GM04504 (cell line): ENCODE results near the gene TIE1.

Experiments used
- DNase-seq: peaks from one replicate; pipeline ENCODE4 v3.0.0-alpha.2; 2012; ENCODE audit warnings: low read depth

Gene TIE1

DNA sequence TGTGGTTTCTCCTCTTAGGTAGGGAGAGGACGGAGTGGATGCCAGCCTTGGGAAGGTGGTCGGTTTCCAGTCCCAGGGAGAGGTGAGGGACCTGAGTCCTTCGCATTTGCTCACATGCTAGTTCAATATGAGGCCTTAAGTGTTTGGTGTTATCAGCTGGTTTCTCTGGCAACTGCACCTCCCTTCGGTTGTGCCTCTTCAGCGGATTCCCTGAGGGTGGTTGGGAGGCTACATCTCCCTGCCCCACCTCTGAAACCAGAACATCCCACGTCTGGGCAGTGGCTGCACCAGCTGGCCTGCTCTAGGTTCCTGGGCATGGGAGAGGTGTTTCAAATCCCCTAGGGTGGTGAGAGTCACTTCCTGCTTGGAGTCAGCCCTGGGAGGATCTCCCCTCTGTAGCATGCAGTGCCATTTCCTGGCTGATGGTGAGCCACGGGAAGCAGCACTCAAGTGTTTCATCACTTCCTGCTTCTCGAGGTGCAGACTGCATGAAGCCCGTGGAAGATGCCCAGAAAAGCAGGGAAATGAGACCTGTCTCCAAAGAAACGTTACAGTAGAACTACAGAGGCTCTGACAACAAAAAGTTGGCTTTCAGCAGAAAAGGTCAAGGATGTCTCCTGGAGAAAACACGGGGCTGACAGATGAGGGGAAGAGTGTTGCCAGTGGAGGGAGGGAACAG is 26.5 kb upstream of the TIE1 start:
- peak; percentile 8 for DNase-seq

GRCh38 chr1:43274804-43275180 is 26.0 kb upstream of the TIE1 start:
- DNase-seq, result no peak

GRCh38 chr1:43275826-43276620 is 24.8 kb upstream of the TIE1 start:
- DNase-seq, result no peak

DNA sequence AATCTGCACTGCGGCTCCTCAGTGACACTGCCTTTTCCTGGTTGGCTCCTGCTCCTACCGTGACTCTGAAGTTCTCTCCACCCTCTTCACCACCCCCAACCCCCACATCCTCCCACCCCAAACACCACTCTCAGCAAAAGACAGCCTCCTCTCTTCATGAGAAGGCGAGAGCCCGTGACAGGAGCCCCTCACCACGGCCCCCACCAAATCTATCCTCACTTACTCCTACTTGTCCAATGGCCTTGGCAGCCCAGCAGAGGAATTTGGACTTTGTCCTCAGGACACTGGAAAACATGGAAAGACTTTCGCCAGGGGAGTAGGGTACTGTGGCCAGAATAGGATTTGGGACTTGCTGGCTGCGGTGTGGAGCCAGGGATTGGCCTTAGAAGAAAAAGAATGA is 24.1 kb upstream of the TIE1 start:
- DNase-seq, result no peak

GRCh38 chr1:43277116-43277876 is 23.5 kb upstream of the TIE1 start:
- no peak for DNase-seq

GRCh38 chr1:43279161-43279560 is 21.6 kb upstream of the TIE1 start:
- no peak for DNase-seq

- no peak for DNase-seq
These were observed 21.1 kb upstream of the TIE1 start for GRCh38 chr1:43279666-43280065.

- no peak for DNase-seq
These were observed 20.1 kb upstream of the TIE1 start for GRCh38 chr1:43280692-43281091.

DNA sequence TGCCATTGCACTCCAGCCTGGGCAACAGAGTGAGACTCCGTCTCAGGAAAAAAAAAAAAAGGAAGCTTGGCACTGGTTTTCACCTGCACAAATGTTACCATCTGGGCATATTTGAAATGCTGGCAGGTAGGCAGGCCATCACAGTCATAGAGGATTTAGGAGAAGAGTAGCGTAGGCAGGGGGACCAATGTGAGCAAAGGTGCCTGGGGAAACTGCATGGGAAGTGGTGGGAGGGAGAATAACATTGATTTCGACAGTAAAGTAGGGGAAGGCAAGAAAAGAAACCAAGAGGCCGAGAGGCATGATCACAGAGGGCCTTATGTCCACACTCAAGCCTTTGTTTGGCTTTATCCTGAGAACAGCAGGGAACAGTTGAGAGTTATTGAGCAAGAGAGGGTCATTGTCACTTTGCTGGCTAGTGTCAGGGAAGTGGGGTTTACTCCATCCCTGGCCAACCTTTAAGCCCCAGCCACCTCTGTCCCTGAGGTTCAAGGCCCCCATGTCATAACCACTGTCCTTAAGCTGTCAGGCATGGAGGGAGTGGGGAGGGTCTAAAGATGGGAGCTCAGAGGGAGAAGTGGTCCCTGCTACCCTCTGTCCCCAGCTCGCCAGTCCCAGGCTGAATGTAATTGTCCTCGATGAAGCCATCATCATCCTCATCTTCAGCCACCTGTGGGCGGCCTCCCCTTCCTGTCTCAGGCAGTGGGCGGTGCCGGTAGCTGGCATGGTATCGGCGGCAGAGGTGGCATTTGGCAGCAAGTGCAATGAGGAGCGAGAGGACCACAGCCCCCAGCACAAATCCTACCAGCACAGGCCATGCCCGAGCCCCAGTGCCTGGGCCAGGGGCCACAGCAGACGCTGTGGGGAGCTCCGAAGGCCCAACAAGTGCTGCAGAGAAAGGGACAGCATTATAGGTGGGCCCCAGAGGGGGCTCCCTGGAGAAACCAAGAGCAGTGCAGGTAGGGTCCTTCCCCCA is 18.3 kb upstream of the TIE1 start:
- no peak for DNase-seq

DNA sequence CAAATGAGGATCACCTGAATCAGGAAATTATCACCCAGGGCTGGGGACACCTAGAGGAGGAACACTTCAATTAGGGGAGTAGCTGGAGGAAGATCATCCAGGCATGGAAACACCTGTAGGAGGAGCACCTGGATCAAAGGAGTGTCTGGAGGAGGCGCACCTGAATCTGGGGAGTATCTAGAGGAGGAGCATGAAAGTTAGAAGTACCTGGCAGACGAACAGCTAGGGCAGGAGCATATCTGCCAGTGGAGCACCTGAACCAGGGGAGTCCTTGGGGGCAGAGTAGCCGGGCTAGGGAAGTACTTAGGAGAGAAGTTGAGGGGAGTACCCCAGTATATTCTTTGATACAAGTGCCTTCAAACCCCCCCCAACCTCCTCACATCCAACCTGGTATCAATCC is 16.7 kb upstream of the TIE1 start:
- no peak for DNase-seq

DNA sequence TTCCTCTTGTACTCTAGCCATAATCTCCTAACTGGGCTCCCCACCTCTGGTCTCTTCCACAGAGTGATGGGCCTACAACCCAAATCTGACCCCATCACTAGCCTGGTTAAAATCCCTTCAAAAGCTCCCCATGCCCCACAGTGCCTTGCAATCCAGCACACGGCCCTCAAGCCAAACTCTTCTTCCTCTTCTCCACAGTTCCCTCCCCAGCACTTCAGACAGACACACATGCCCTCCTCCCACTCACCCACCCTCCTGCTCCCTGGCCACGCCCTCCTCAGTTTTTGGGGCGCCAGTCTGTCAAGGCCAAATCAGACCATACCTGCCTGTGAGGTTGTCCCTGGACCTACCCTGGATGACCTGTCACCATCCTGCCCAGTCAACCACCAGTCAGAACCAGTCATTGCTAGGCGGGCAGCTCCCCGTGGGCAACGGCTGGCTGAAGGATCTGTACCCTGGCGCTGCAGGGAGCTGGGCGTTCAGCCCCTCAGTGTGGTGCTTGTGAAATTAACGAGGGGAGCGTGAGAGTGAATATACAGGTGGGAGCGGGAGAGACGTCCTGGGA is 16.2 kb upstream of the TIE1 start:
- DNase-seq, result no peak

DNA sequence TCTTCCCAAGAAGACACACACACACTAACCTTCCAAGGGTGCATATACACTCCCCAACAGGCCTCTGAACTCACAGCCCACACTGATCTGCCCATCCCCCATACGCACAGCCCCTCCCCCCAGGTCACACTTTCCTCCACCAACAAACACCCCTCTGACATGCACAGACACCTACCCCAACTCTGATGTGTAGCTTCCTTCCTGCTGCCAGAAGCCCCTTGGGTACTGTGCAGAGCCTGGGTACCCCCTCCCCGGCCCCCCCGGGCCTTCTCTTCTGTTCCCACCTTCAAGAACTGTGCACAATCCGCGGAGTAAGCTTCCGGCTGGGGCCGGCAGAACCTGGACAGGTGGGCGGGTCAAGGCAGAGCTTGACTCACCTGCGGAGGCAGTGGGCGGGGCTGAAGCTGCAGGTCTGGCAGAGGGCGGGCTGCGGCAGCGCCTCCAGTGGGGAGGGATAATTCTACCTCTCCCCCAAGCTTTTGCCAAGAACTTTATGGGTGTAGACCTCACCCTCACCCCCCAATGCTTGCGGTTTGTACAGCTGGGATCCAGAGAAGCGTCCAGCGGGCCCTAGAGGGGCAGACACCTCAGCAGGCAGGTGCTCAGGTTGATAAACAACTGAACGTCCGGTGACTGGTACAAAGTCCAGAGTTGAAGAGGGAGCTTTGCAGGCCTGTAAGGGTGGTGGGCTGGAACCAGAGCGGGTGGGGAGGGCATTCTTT is 15.4 kb upstream of the TIE1 start, which contains the start of gene C1orf210:
Gene C1orf210 (minus strand): TSS at position 313 of the 722 bp plus-strand sequence. CDS start 2,311 bp downstream, outside the sequence.
- DNase-seq, result no peak

GRCh38 chr1:43286115-43286514 is 14.7 kb upstream of the TIE1 start:
- no peak for DNase-seq

DNA sequence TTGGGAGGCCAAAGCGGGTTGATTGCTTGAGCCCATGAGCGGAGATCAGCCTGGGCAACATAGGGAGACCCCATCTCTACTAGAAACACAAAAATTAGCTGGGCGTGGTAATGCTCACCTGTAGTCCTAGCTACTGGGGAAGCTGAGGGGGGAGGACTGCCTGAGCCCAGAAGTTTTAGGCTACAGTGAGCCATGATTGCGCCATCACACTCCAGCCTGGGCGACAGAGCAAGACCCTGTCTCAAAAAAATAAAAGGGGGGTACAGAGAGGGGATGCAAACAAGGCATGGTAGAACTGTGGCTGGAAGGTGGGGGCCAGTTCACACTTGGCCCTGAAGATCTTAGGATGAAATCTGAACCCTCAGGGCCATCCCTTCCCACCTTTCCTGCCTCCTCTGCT is 14.2 kb upstream of the TIE1 start:
- DNase-seq, result no peak

DNA sequence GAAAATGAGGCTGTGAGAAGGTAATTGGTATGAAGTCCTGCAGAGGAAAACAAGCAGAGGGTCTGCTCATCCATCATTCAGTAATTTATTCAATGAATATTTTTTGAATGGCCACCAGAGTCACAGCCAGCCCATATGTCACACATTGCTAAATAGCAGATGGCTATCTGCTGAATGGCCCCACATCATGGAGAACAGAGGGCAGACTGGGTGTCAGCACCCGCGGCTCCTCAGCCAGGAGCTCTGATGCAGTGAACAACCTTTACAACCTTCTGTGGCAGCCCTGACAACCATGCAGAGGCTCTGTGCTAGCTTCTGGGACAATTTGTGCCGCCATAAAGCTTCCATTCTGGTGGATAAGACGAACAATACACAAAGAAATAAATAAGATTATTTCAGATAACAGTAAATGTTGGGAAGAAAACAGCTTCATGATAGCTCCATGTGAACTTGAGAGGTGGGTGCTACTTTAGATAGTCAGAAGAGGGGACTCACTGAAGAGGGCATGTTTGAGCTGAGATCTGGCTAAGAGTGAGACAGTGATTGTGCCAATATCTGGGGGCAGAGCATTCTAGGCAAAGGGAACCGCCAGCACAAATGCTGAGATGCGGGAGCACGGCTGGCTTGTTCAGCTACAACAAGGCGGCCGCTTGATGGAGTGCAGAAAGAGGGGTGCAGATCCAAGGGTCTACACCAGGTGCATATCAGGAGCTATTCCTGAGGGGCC is 12.6 kb upstream of the TIE1 start:
- DNase-seq, result no peak

DNA sequence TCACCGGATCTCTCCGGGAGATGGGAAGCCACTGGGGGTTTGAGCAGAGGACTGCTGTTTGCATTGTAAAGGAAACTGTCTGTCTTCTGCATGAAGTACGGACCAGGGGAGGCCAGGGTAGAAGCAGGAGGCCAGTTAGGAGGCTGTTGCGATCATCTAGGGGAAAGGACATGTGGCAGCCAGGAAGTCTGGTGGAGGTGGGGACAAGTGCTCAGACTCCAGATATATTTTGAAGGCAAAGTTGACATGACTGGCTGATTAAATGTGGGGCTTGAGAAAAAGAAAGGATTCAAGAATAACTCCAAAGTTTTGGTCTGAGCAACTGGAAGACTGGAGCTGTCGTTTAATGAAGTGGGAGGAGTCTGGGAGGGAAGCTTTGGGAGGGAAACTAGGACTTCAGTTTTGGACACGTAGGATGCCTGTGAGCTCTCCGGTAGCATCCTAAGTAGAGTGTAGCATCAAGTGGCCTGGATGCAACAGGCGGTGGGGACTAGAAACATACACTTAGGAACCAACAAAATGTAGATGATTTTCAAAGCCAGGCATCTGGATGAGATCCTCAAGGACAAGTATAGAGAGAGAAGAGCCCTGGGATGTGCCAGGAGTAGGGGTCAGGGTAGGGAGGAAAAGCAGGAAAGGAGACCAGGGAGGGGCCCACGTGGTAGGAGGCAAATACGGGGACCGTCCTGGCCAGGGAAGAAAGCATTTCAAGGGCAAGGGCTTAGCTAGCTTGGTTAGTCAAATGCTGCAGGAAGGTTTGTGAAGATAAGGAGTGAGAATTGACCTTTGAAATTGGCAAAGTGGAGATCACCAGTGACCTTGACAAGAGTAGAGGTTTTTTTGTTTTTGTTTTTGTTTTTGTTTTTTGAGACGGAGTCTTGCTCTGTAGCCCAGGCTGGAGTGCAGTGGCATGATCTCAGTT is 11.7 kb upstream of the TIE1 start:
- DNase-seq, result no peak

DNA sequence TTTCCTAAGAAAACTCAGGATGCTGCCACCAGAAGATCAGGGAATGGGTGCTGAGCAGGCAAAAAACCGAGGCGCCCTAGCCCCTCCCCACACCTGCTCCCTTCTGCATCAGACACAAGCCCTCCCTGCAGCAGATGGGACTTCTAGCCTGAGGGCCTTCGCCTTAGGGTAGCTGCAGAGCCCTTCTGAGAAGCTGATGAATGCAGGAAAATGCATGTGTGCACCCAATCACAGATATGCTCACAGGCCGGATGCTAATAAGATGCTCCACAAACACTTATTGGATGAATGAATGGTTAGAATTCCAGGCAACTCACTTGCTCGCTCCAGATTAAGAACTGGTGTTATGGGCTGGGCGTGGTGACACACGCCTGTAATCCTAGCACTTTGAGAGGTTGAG is 8.6 kb upstream of the TIE1 start:
- DNase-seq, result no peak

GRCh38 chr1:43292679-43293078 is 8.1 kb upstream of the TIE1 start:
- DNase-seq, result no peak

DNA sequence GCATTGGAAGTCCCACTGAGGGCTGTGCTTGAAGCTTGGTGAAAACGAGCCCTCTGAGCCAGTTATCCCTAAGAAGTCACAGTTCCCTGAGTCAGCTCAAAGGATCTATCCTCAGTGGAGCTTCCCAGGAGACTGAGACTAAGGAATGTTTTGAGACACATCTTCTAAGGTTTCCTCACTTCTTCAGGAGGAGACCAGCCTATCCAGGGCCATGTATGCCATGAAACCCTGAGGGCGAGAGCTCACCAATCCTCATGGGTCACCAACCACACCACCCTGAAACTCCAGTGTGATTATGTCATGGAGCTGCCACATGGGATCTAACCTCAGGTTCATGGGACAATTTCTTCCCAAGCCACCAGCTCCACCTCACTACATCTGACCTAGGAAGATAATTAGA is 7.6 kb upstream of the TIE1 start:
- no peak for DNase-seq
